Measurements from ENCODE around the gene UQCC2.

The UQCC2 gene

GRCh38 chr6:33714385-33715040, 3.0 kb upstream of the UQCC2 start:
- TF ChIP-seq CTCF (IDR thresholded peaks at IDR 0.05) (peak; percentile 37), ZFX (IDR thresholded peaks at IDR 0.05; ENCODE audit: borderline replicate concordance) (no peak)
- H3K27ac ChIP-seq, result peak overlapping the region; percentile 63

GRCh38 chr6:33713786-33714185, 2.3 kb upstream of the UQCC2 start:
- TF ChIP-seq CTCF (IDR thresholded peaks at IDR 0.05) (no peak), ZFX (IDR thresholded peaks at IDR 0.05; ENCODE audit: borderline replicate concordance) (no peak)
- H3K27ac ChIP-seq, result peak overlapping the region; percentile 63

GRCh38 chr6:33712914-33713313, 1.4 kb upstream of the UQCC2 start:
- no peak for TF ChIP-seq ZFX (IDR thresholded peaks at IDR 0.05; ENCODE audit: borderline replicate concordance)
- TF ChIP-seq CTCF (IDR thresholded peaks at IDR 0.05), result no peak
- H3K27ac ChIP-seq, result peak overlapping the region; percentile 63; the same call in 1 of the 2 replicates

GRCh38 chr6:33710296-33711121, 991 bp downstream of the UQCC2 start:
- H3K27ac ChIP-seq, result peak overlapping the region; percentile 91
- TF ChIP-seq ZFX (IDR thresholded peaks at IDR 0.05; ENCODE audit: borderline replicate concordance), result no peak
- no peak for TF ChIP-seq CTCF (IDR thresholded peaks at IDR 0.05)

- peak overlapping the region; percentile 91; the same call in 1 of the 2 replicates for H3K27ac ChIP-seq
- TF ChIP-seq ZFX (IDR thresholded peaks at IDR 0.05; ENCODE audit: borderline replicate concordance), result no peak
- no peak for TF ChIP-seq CTCF (IDR thresholded peaks at IDR 0.05)
Observed at GRCh38 chr6:33709605-33710295, 1.8 kb downstream of the UQCC2 start.

- TF ChIP-seq ZFX (IDR thresholded peaks at IDR 0.05; ENCODE audit: borderline replicate concordance) (no peak), CTCF (IDR thresholded peaks at IDR 0.05) (no peak)
- H3K27ac ChIP-seq, result no peak overlapping the region
Observed at GRCh38 chr6:33708516-33709204, 2.8 kb downstream of the UQCC2 start.

Measured in 22Rv1 (cell line).